NOMO-1 (cell line): ENCODE data around the gene CNTNAP2.

Experiments
- DNase-seq, 2 experiments: peaks; one replicate each; lab custom pipeline; 2025; ENCODE audit not compliant: unreplicated experiment in 2 of 2; lab: John Stamatoyannopoulos, UW

Gene CNTNAP2

GRCh38 chr7:146412781-146413180 is 296.2 kb downstream of the CNTNAP2 start:
- DNase-seq, result no peak

- peak in 1 of 2 experiments; percentile 17 for DNase-seq
Observed at GRCh38 chr7:146414373-146414772, 297.8 kb downstream of the CNTNAP2 start.

GRCh38 chr7:146414937-146415336 is 298.3 kb downstream of the CNTNAP2 start:
- no peak for DNase-seq

GRCh38 chr7:146417176-146417575 is 300.6 kb downstream of the CNTNAP2 start:
- no peak for DNase-seq

GRCh38 chr7:146423446-146423845 is 306.8 kb downstream of the CNTNAP2 start:
- no peak for DNase-seq

GRCh38 chr7:146424084-146424483 is 307.5 kb downstream of the CNTNAP2 start:
- no peak for DNase-seq

GRCh38 chr7:146433501-146433900 is 316.9 kb downstream of the CNTNAP2 start:
- no peak for DNase-seq

GRCh38 chr7:146443102-146443501 is 326.5 kb downstream of the CNTNAP2 start:
- DNase-seq, result no peak

- no peak for DNase-seq
Observed at GRCh38 chr7:146449625-146450024, 333.0 kb downstream of the CNTNAP2 start.

GRCh38 chr7:146455091-146455655 is 338.6 kb downstream of the CNTNAP2 start:
- no peak for DNase-seq

- DNase-seq, result no peak
Observed at GRCh38 chr7:146479040-146479439, 362.4 kb downstream of the CNTNAP2 start.

GRCh38 chr7:146486519-146486918 is 369.9 kb downstream of the CNTNAP2 start:
- no peak for DNase-seq

GRCh38 chr7:146492017-146492416 is 375.4 kb downstream of the CNTNAP2 start:
- DNase-seq, result no peak

- DNase-seq, result no peak
Observed at GRCh38 chr7:146494952-146495596, 378.5 kb downstream of the CNTNAP2 start.

- DNase-seq, result no peak
Observed at GRCh38 chr7:146496657-146497056, 380.1 kb downstream of the CNTNAP2 start.

- no peak for DNase-seq
Observed at GRCh38 chr7:146499970-146500369, 383.4 kb downstream of the CNTNAP2 start.

GRCh38 chr7:146503844-146504243 is 387.2 kb downstream of the CNTNAP2 start:
- DNase-seq, result no peak

GRCh38 chr7:146510088-146510680 is 393.6 kb downstream of the CNTNAP2 start:
- no peak for DNase-seq

- DNase-seq, result no peak
Observed at GRCh38 chr7:146514304-146514703, 397.7 kb downstream of the CNTNAP2 start.

- peak; percentile 4 to 65 for DNase-seq
Observed at GRCh38 chr7:146528581-146528980, 412.0 kb downstream of the CNTNAP2 start.

GRCh38 chr7:146539836-146540235 is 423.2 kb downstream of the CNTNAP2 start:
- no peak for DNase-seq

- DNase-seq, result no peak
Observed at GRCh38 chr7:146542101-146542500, 425.5 kb downstream of the CNTNAP2 start.
